PC-3 (cell line): Measurements from ENCODE around the gene TMEM242. TPM values are rescaled to one million over a fixed set of nuclear protein-coding genes. Genes with fewer than 3 reads are reported as not detected.

Experiments
- ATAC-seq: fragments of 200-7000 bp; cut with Tn5 transposase; 2 replicates; pipeline ENCODE4 v1.9.1; 2020; ENCODE audit warnings: mild to moderate bottlenecking, moderate library complexity
- BruUV-seq: library from RNA; stranded (reverse); fragments of 400-500 nt; replicated peaks from 2 replicates; lab custom pipeline; 2021; lab: Mats Ljungman, UMichigan
- CTCF ChIA-PET: fragments of 300-600 bp; sonication (Branson Sonifier 250); formaldehyde crosslinking; loops from one replicate; lab custom pipeline; 2022; ENCODE audit warnings: antibody characterized with exemption; lab: Charles Lee
- POLR2A ChIA-PET: fragments of 300-600 bp; sonication (Branson Sonifier 250); formaldehyde crosslinking; loops from one replicate; lab custom pipeline; 2022; ENCODE audit warnings: antibody characterized with exemption; ENCODE audit not compliant: unreplicated experiment; lab: Charles Lee
- DNase-seq: peaks from one replicate; pipeline ENCODE4 v3.0.0-alpha.2; 2015
- H2AFZ ChIP-seq: fragments of 300-600 bp; sonication (generic); 2 replicates; pipeline ENCODE4 v1.6.0; 2016; ENCODE audit warnings: antibody characterized with exemption, low read length
- H3F3A ChIP-seq: fragments of 300-600 bp; sonication (generic); one replicate; pipeline ENCODE4 v1.6.0; 2017; ENCODE audit warnings: antibody characterized with exemption, low read length, control low read depth, mild to moderate bottlenecking; ENCODE audit not compliant: unreplicated experiment
- H3K27ac ChIP-seq: fragments of 300-600 bp; sonication (generic); 2 replicates; pipeline ENCODE4 v1.5.1; 2016; ENCODE audit warnings: mild to moderate bottlenecking, low read length
- H3K27me3 ChIP-seq: fragments of 300-600 bp; sonication (generic); 2 replicates; pipeline ENCODE4 v1.6.1; 2016; ENCODE audit warnings: low read length, mixed read lengths
- H3K36me3 ChIP-seq: fragments of 300-600 bp; sonication (generic); 2 replicates; pipeline ENCODE4 v1.6.1; 2016; ENCODE audit warnings: low read depth, mixed run types, low read length, mixed read lengths
- H3K4me1 ChIP-seq: fragments of 300-600 bp; sonication (generic); 2 replicates; pipeline ENCODE4 v1.5.1; 2016; ENCODE audit warnings: low read length; ENCODE audit not compliant: insufficient read depth
- H3K4me2 ChIP-seq: fragments of 300-600 bp; sonication (generic); 2 replicates; pipeline ENCODE4 v1.6.0; 2016; ENCODE audit warnings: low read length
- H3K4me3 ChIP-seq: fragments of 300-600 bp; sonication (generic); 2 replicates; pipeline ENCODE4 v1.5.1; 2016; ENCODE audit warnings: mild to moderate bottlenecking, low read length, mixed read lengths
- H3K79me2 ChIP-seq: fragments of 300-600 bp; sonication (generic); 2 replicates; pipeline ENCODE4 v1.6.1; 2017; ENCODE audit warnings: low read length, mixed read lengths
- H3K9ac ChIP-seq: fragments of 300-600 bp; sonication (generic); 2 replicates; pipeline ENCODE4 v1.6.0; 2016; ENCODE audit warnings: mild to moderate bottlenecking, low read length
- H3K9me2 ChIP-seq: fragments of 300-600 bp; sonication (generic); replicated peaks from 2 replicates; pipeline ENCODE4 v1.6.1; 2016; ENCODE audit warnings: mixed run types, low read length, mixed read lengths
- H3K9me3 ChIP-seq: fragments of 300-600 bp; sonication (generic); 2 replicates; pipeline ENCODE4 v1.6.1; 2016; ENCODE audit warnings: low read length, mixed read lengths
- H4K20me1 ChIP-seq: fragments of 300-600 bp; sonication (generic); 2 replicates; pipeline ENCODE4 v1.6.1; 2016; ENCODE audit warnings: low read length, mixed read lengths
- EZH2 ChIP-seq: fragments of 300-600 bp; sonication (generic); IDR thresholded peaks from one replicate; pipeline ENCODE4 v1.6.1; 2017; ENCODE audit warnings: antibody characterized with exemption, mild to moderate bottlenecking, low read length; ENCODE audit not compliant: unreplicated experiment
- EZH2phosphoT487 ChIP-seq: fragments of 300-600 bp; sonication (generic); IDR thresholded peaks from 2 replicates; pipeline ENCODE4 v1.6.1; 2018; ENCODE audit warnings: mild to moderate bottlenecking, antibody characterized with exemption, low read length, borderline replicate concordance
- intact Hi-C: fragments of 100-400 bp; cut with micrococcal nuclease; formaldehyde crosslinking; loops from 2 replicates; pipeline ENCODE4 v1.9.0; 2023
- total RNA-seq: library from RNA; depleted of rRNA; stranded (reverse); fragments of >200 nt; gene quantifications from 2 replicates; pipeline ENCODE4 v1.2.3, GENCODE V29; 2014
- TF ChIP-seq, protein P1 (sequence below): fragments of 300-600 bp; sonication (generic); conservative IDR thresholded peaks from 2 replicates; pipeline ENCODE4 v1.5.1; 2017; ENCODE audit warnings: antibody characterized with exemption, low read depth, mild to moderate bottlenecking, low read length

The TMEM242 gene
- total RNA-seq, 1 experiment from 2014 or later: 7.9 TPM

DNA sequence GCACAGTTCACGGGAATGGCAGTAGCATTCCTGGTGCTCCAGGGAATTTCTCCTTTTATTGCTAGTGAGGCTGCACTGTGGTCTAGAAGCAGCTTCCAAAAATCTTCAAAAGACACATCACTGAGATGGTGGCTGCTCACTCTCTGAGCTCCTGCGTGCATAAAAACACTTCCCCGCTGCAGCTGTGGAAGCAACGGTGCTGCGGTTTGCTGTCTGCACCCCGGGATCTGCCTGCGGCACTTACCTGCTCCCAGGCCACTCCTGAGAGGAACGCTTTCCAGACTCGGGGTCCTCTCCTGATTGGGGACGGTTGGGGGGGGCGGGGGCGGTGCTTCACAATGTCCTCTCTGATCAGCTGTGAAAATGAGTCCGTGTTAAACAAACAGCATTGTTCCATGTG, 77.9 kb downstream of the TMEM242 start:
- no peak overlapping the region for H3K4me3 ChIP-seq
- H3K36me3 ChIP-seq: no peaks in the 10 kb centered on the region
- TF ChIP-seq, protein P1, sequence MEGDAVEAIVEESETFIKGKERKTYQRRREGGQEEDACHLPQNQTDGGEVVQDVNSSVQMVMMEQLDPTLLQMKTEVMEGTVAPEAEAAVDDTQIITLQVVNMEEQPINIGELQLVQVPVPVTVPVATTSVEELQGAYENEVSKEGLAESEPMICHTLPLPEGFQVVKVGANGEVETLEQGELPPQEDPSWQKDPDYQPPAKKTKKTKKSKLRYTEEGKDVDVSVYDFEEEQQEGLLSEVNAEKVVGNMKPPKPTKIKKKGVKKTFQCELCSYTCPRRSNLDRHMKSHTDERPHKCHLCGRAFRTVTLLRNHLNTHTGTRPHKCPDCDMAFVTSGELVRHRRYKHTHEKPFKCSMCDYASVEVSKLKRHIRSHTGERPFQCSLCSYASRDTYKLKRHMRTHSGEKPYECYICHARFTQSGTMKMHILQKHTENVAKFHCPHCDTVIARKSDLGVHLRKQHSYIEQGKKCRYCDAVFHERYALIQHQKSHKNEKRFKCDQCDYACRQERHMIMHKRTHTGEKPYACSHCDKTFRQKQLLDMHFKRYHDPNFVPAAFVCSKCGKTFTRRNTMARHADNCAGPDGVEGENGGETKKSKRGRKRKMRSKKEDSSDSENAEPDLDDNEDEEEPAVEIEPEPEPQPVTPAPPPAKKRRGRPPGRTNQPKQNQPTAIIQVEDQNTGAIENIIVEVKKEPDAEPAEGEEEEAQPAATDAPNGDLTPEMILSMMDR: no peak
- TF ChIP-seq EZH2 (no peak), EZH2phosphoT487 (no peak)
- intact Hi-C loops: no loop called here
- peaks cover 3% of the 10 kb centered on the region for H3K4me1 ChIP-seq
- CTCF ChIA-PET: no interaction called here
- no peaks in the 10 kb centered on the region for H3K27me3 ChIP-seq
- DNase-seq: no peak
- no peaks in the 10 kb centered on the region for H3F3A ChIP-seq
- no peak for ATAC-seq
- BruUV-seq: no TSS peak
- H3K9me2 ChIP-seq: no peaks in the 10 kb centered on the region
- H2AFZ ChIP-seq: no peak overlapping the region
- no peaks in the 10 kb centered on the region for H4K20me1 ChIP-seq
- no peak overlapping the region for H3K9ac ChIP-seq
- H3K9me3 ChIP-seq: no peaks in the 10 kb centered on the region
- POLR2A ChIA-PET: no interaction called here
- H3K79me2 ChIP-seq: no peaks in the 10 kb centered on the region
- no peak overlapping the region for H3K27ac ChIP-seq
- H3K4me2 ChIP-seq: no peak overlapping the region

DNA sequence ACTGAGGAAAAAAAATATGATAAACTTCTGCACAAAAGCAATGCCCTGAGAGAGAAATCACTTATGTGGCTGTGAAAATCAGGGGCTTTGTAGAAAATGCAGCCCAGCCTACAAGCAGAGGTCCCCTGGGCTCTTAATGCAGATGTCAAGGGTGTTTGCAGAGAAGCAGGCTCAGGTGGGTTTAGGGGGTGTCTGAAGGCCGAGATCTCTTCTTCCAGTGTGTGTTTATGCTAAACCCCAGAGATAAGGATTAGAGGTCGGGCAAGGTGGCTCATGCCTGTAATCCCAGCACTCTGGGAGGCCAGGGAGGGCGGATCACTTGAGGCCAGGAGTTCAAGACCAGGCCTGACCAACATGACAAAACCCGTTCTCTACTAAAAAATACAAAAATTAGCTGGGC, 78.5 kb downstream of the TMEM242 start:
- Histone ChIP-seq H3K27me3 (no peaks in the 10 kb centered on the region), H3K9me2 (no peaks in the 10 kb centered on the region), H3K4me2 (no peak overlapping the region), H3K27ac (no peak overlapping the region), H3K79me2 (no peaks in the 10 kb centered on the region), H2AFZ (no peak overlapping the region), H3K9me3 (no peaks in the 10 kb centered on the region), H3K4me1 (peaks cover 10% of the 10 kb centered on the region), H3K36me3 (no peaks in the 10 kb centered on the region), H4K20me1 (no peaks in the 10 kb centered on the region), H3K4me3 (no peak overlapping the region), H3F3A (no peaks in the 10 kb centered on the region), H3K9ac (no peak overlapping the region)
- CTCF ChIA-PET: no interaction called here
- ATAC-seq (no peak), DNase-seq (no peak)
- TF ChIP-seq EZH2 (no peak), EZH2phosphoT487 (no peak)
- TF ChIP-seq, protein P1: no peak
- intact Hi-C loops: no loop called here
- no TSS peak for BruUV-seq
- POLR2A ChIA-PET: no interaction called here

DNA sequence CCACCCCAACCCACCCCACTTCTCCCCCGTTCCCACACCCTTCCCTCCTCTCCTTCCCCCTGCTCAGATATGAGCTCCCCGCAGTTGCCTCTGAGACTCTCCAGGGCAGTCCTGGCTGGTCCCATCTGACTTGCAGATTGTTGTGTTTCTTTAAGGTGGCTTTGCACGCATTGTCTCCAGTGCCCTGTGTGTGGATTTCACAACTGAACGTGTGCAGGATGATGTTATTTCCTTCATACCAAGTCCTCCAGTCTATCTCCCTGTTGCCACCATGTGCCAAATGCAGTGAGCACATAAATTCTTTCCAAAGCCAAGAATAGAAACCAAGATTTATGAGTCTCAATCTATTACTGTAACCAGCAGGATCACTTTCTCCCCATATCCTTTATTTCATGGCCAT, 79.1 kb downstream of the TMEM242 start:
- no peak overlapping the region for H2AFZ ChIP-seq
- ATAC-seq: no peak
- DNase-seq: no peak
- intact Hi-C loops: no loop called here
- no peaks in the 10 kb centered on the region for H3K9me2 ChIP-seq
- no peaks in the 10 kb centered on the region for H3K79me2 ChIP-seq
- BruUV-seq: no TSS peak
- H3K9ac ChIP-seq: no peak overlapping the region
- H3F3A ChIP-seq: no peaks in the 10 kb centered on the region
- no peak overlapping the region for H3K27ac ChIP-seq
- POLR2A ChIA-PET: no interaction called here
- H3K4me3 ChIP-seq: no peak overlapping the region
- no peaks in the 10 kb centered on the region for H3K9me3 ChIP-seq
- CTCF ChIA-PET: no interaction called here
- no peak for TF ChIP-seq EZH2
- TF ChIP-seq, protein P1: no peak
- no peak for TF ChIP-seq EZH2phosphoT487
- H3K27me3 ChIP-seq: no peaks in the 10 kb centered on the region
- no peaks in the 10 kb centered on the region for H3K36me3 ChIP-seq
- H3K4me1 ChIP-seq: peaks cover 16% of the 10 kb centered on the region
- no peaks in the 10 kb centered on the region for H4K20me1 ChIP-seq
- H3K4me2 ChIP-seq: no peak overlapping the region
